Erythroblast (primary cell): ENCODE results near the gene SLC25A10.

Experiments used
- DNase-seq, 2 experiments: peaks; one replicate each; lab custom pipeline; 2025; lab: John Stamatoyannopoulos, UW
- GATA1 ChIP-seq: IDR thresholded peaks from 2 replicates; pipeline ENCODE4 v1.6.1; 2011; ENCODE audit warnings: low read depth, mild to moderate bottlenecking, control low read depth, low read length, moderate library complexity
- POLR2A ChIP-seq: IDR thresholded peaks from 2 replicates; pipeline ENCODE4 v1.6.1; 2011; ENCODE audit warnings: mild to moderate bottlenecking, low read length

SLC25A10 gene

GRCh38 chr17:81711814-81712467, at the start of gene SLC25A10:
SLC25A10 (plus strand) TSS chr17:81712284; CDS start chr17:81712427, 143 bp downstream.
- TF ChIP-seq GATA1: no peak
- no peak for TF ChIP-seq POLR2A

GRCh38 chr17:81664051-81664470, 48.0 kb upstream of the SLC25A10 start:
- TF ChIP-seq POLR2A: no peak
- no peak for TF ChIP-seq GATA1
- no peak for DNase-seq

More at GRCh38 chr17:81711814-81712467, at the start of gene SLC25A10:
- DNase-seq: peak; percentile 88 to 92

GRCh38 chr17:81665205-81666091, 46.6 kb upstream of the SLC25A10 start:
- DNase-seq: peak; percentile 62 to 65
- TF ChIP-seq GATA1: no peak
- TF ChIP-seq POLR2A: no peak

GRCh38 chr17:81666092-81666341, 46.1 kb upstream of the SLC25A10 start:
- DNase-seq: no peak

GRCh38 chr17:81666342-81667191, 45.5 kb upstream of the SLC25A10 start, which contains the start of the genes CCDC137 and OXLD1:
CCDC137 (plus strand) TSS chr17:81666737; CDS start chr17:81666767, 30 bp downstream.
OXLD1 (minus strand) TSS chr17:81666605; CDS start chr17:81666577, 28 bp downstream.
- TF ChIP-seq POLR2A (peak; percentile 97), GATA1 (no peak)
- peak; percentile 97 for DNase-seq

More at GRCh38 chr17:81666092-81666341, 46.1 kb upstream of the SLC25A10 start:
- TF ChIP-seq POLR2A (no peak), GATA1 (no peak)

- peak; percentile 15 to 28 for DNase-seq
- no peak for TF ChIP-seq GATA1
- no peak for TF ChIP-seq POLR2A
These were observed 44.3 kb upstream of the SLC25A10 start for GRCh38 chr17:81667754-81668153.

GRCh38 chr17:81672504-81672903, 39.6 kb upstream of the SLC25A10 start:
- TF ChIP-seq GATA1 (no peak), POLR2A (no peak)
- no peak for DNase-seq

GRCh38 chr17:81672954-81673353, 39.1 kb upstream of the SLC25A10 start:
- TF ChIP-seq GATA1: no peak
- no peak for TF ChIP-seq POLR2A
- DNase-seq: no peak

- DNase-seq: no peak
- TF ChIP-seq GATA1 (no peak), POLR2A (no peak)
These were observed 38.4 kb upstream of the SLC25A10 start for GRCh38 chr17:81673561-81674258.

- DNase-seq: peak; percentile 44 to 56
These were observed 36.4 kb upstream of the SLC25A10 start for GRCh38 chr17:81675515-81676221.

GRCh38 chr17:81676906-81677305, 35.2 kb upstream of the SLC25A10 start:
- TF ChIP-seq POLR2A: no peak
- TF ChIP-seq GATA1: no peak
- DNase-seq: no peak

GRCh38 chr17:81680150-81680549, 31.9 kb upstream of the SLC25A10 start:
- no peak for DNase-seq
- TF ChIP-seq POLR2A: no peak
- no peak for TF ChIP-seq GATA1
